Inflammatory macrophage treated with lipopolysaccharide for 4 hours (primary cell): ENCODE results near the gene CCL18.
A peak's percentile ranks its signal among the peaks of the same experiment; 100 is the strongest.
"Not testable (repeated sequence)": the region's sequence is repeated elsewhere in the genome, so short reads cannot be mapped to it uniquely, and the experiment has no call there.

Experiments used
- DNase-seq: peaks from one replicate; pipeline ENCODE4 v3.0.0-alpha.2; 2020

CCL18 gene

GRCh38 chr17:36104701-36105181 is 40.7 kb downstream of the CCL18 start:
- peak; percentile 85 for DNase-seq

GRCh38 chr17:36105781-36106492 is 41.9 kb downstream of the CCL18 start:
- DNase-seq: peak; percentile 90

- peak; percentile 82 for DNase-seq
These were observed 42.4 kb downstream of the CCL18 start for GRCh38 chr17:36106493-36106835.

- DNase-seq: no peak
These were observed 43.6 kb downstream of the CCL18 start for GRCh38 chr17:36107660-36108059.

- peak; percentile 85 for DNase-seq
These were observed 44.2 kb downstream of the CCL18 start for GRCh38 chr17:36108265-36108664.

- no peak for DNase-seq
These were observed 47.0 kb downstream of the CCL18 start for GRCh38 chr17:36111068-36111490.

- no peak for DNase-seq
These were observed 48.5 kb downstream of the CCL18 start for GRCh38 chr17:36112572-36112971.

GRCh38 chr17:36113131-36113530 is 49.1 kb downstream of the CCL18 start:
- DNase-seq: not testable (repeated sequence)

GRCh38 chr17:36114971-36115648 is 51.0 kb downstream of the CCL18 start:
- DNase-seq: not testable (repeated sequence)

GRCh38 chr17:36115649-36115977 is 51.5 kb downstream of the CCL18 start:
- DNase-seq: not testable (repeated sequence)

- DNase-seq: peak; percentile 71
These were observed 53.7 kb downstream of the CCL18 start for GRCh38 chr17:36117505-36118382.

- no peak for DNase-seq
These were observed 54.6 kb downstream of the CCL18 start for GRCh38 chr17:36118477-36119353.

GRCh38 chr17:36120221-36120620 is 56.1 kb downstream of the CCL18 start:
- DNase-seq: no peak

- DNase-seq: not testable (repeated sequence)
These were observed 57.0 kb downstream of the CCL18 start for GRCh38 chr17:36121099-36121498.
